ENCODE data around the gene CHTOP.

Gene CHTOP

GRCh38 chr1:153693466-153693865 lies 59.6 kb downstream of the CHTOP start:
- DNase-seq: no peak

Data from stimulated activated naive CD4-positive, alpha-beta T cell treated with Interleukin-2 at 50 U/mL for 16 hours (primary cell).